ENCODE data around the gene LMNTD1. TPM values are rescaled to one million over a fixed set of nuclear protein-coding genes. Genes with fewer than 3 reads are reported as not detected.

The LMNTD1 gene
- total and polyA plus RNA-seq, 2 of the 4 experiments (the other 2 are of a cell fraction), result 1.5 to 4.3 TPM

- intact Hi-C loops (cut with micrococcal nuclease), result no loop called here
- Histone ChIP-seq H3K27me3 (ENCODE audit: control insufficient read depth, insufficient read depth, low read length) (no peaks in the 10 kb centered on the region), H3K4me2 (ENCODE audit: low read depth, low read length) (no peak overlapping the region), H3K9ac (ENCODE audit: low read depth, low read length) (no peak overlapping the region), H3K79me1 (ENCODE audit: low read depth in 1 of 2, low read length in 2 of 2) (no peaks in the 10 kb centered on the region), H2BK15ac (ENCODE audit: low read depth, low read length) (no peak overlapping the region), H2BK20ac (ENCODE audit: low read depth, low read length) (no peak overlapping the region), H2AFZ (replicated peaks; ENCODE audit: low read length, poor library complexity) (no peak overlapping the region), H3K9me3 (ENCODE audit: control insufficient read depth, insufficient read depth, low read length) (peaks cover 3% of the 10 kb centered on the region; the same call in 1 of the 2 replicates), H4K20me1 (ENCODE audit: insufficient read depth, low read length) (no peaks in the 10 kb centered on the region), H3K14ac (replicated peaks; ENCODE audit: low read depth, low read length) (no peak overlapping the region), H2AK9ac (replicated peaks; ENCODE audit: low read depth, low read length, poor library complexity) (no peak overlapping the region), H3K4me1 (ENCODE audit: control insufficient read depth, insufficient read depth, low read length) (no peaks in the 10 kb centered on the region), H4K91ac (ENCODE audit: insufficient read depth, low read depth, low read length) (no peak overlapping the region), H2BK120ac (ENCODE audit: low read depth, low read length) (no peak overlapping the region), H3K18ac (ENCODE audit: low read depth, low read length) (no peak overlapping the region), H3K56ac (ENCODE audit: extremely low read depth, insufficient read depth, low read length) (no peak overlapping the region), H3K4ac (ENCODE audit: low read depth, low read length) (no peak overlapping the region), H4K5ac (ENCODE audit: low read depth, low read length) (no peak overlapping the region), H2AK5ac (ENCODE audit: low read depth, low read length) (no peak overlapping the region), H3K36me3 (ENCODE audit: control insufficient read depth, insufficient read depth, low read length) (no peaks in the 10 kb centered on the region), H3K9me1 (ENCODE audit: insufficient read depth, low read length) (no peaks in the 10 kb centered on the region; the same call in 1 of the 2 replicates), H3K4me3 (ENCODE audit: insufficient read depth, low read depth, low read length) (no peak overlapping the region), H2BK5ac (ENCODE audit: low read depth, low read length, poor library complexity, severe bottlenecking) (no peak overlapping the region), H3K27ac (ENCODE audit: insufficient read depth, low read length) (no peak overlapping the region), H3K23ac (ENCODE audit: low read depth, low read length) (no peak overlapping the region), H4K8ac (ENCODE audit: low read depth in 2 of 2, low read length in 2 of 2) (no peak overlapping the region)
- dilution Hi-C loops (cut with HindIII; ENCODE audit: low sequenced_read_pairs, unreplicated experiment), result no loop called here
- BruUV-seq (replicated peaks), result no TSS peak
- no peak for DNase-seq
- no CpG with 5 or more reads among the region's 2 CpGs for WGBS, 2 experiments (ENCODE audit: extremely low coverage in 2 of 2, insufficient read length in 1 of 2)
- in situ Hi-C loops (cut with MboI; ENCODE audit: low sequenced_read_pairs), result no loop called here
- ATAC-seq (ENCODE audit: low read depth), result no peak
- TF ChIP-seq FOS (IDR thresholded peaks at IDR 0.05; ENCODE audit: low read depth, low read length) (no peak), CTCF (conservative IDR thresholded peaks at IDR 0.05; ENCODE audit: low read depth, low read length) (no peak), CEBPB (IDR thresholded peaks at IDR 0.05; ENCODE audit: low read depth, low read length) (no peak), SMC3 (IDR thresholded peaks at IDR 0.05; ENCODE audit: low read depth, low read length) (no peak), CHD1 (IDR thresholded peaks at IDR 0.05; ENCODE audit: low read depth, low read length) (no peak), NFE2L2 (IDR thresholded peaks at IDR 0.05; ENCODE audit: low read depth, low read length) (no peak), RCOR1 (IDR thresholded peaks at IDR 0.05; ENCODE audit: insufficient replicate concordance, low read length) (no peak), ELK1 (IDR thresholded peaks at IDR 0.05; ENCODE audit: borderline replicate concordance, low read depth, low read length) (no peak), USF2 (IDR thresholded peaks at IDR 0.05; ENCODE audit: low read depth, low read length) (no peak), BHLHE40 (IDR thresholded peaks at IDR 0.05; ENCODE audit: low read depth, low read length) (no peak), RAD21 (IDR thresholded peaks at IDR 0.05; ENCODE audit: low read length) (no peak), MAZ (IDR thresholded peaks at IDR 0.05; ENCODE audit: borderline replicate concordance, low read depth, low read length) (no peak), MAFK (IDR thresholded peaks at IDR 0.05; ENCODE audit: low read depth, low read length) (no peak), POLR2A (IDR thresholded peaks at IDR 0.05; ENCODE audit: low read depth, low read length) (no peak)
- CTCF ChIA-PET, result no interaction called here
- POLR2A ChIA-PET (ENCODE audit: unreplicated experiment), result no interaction called here
These were observed 97.4 kb downstream of the LMNTD1 start for GRCh38 chr12:25455696-25456095.

Measured in IMR-90 (cell line).